BE2C (cell line): ENCODE data around the gene MAST3.
A peak's percentile ranks its signal among the peaks of the same experiment; 100 is the strongest.

Experiments
- DNase-seq: peaks from one replicate; pipeline ENCODE4 v3.0.0-alpha.2; 2020
- H3K27me3 ChIP-seq: fragments of 250-450 bp; sonication (Bioruptor Pico); 2 replicates; pipeline ENCODE4 v1.5.1; 2020; ENCODE audit warnings: mild to moderate bottlenecking
- H3K36me3 ChIP-seq: fragments of 250-450 bp; sonication (Bioruptor Pico); 2 replicates; pipeline ENCODE4 v1.5.1; 2020; ENCODE audit warnings: mild to moderate bottlenecking
- H3K4me1 ChIP-seq: fragments of 250-450 bp; sonication (Bioruptor Pico); 2 replicates; pipeline ENCODE4 v1.5.1; 2020
- H3K4me3 ChIP-seq: 2 replicates; pipeline ENCODE4 v1.5.1; 2011; ENCODE audit warnings: low read depth, low read length
- H3K9me3 ChIP-seq: fragments of 250-450 bp; sonication (Bioruptor Pico); 2 replicates; pipeline ENCODE4 v1.5.1; 2020
- TF ChIP-seq, protein P1 (sequence below): IDR thresholded peaks from 2 replicates; pipeline ENCODE4 v1.5.1; 2012; ENCODE audit warnings: mild to moderate bottlenecking, low read depth, low read length

The MAST3 gene

DNA sequence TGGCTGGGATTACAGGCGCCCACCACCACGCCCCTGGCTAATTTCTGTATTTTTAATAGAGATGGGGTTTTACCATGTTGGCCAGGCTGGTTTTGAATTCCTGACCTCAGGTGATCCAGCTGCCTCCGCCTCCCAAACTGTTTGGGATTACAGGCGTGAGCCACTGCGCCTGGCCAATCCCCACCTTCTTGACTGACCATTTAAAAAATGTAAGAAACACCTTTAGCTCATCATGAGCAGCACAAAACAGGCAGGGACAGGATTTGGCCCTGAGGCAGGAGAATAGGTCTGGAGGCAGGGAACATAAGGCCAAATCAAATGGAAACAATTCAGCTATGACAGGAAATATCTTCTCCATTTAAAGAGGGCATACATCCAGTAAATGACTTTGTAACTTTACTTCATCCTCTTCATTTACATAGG, 94.1 kb downstream of the MAST3 start:
- H3K27me3 ChIP-seq, result no peaks in the 10 kb centered on the region
- TF ChIP-seq, protein P1, sequence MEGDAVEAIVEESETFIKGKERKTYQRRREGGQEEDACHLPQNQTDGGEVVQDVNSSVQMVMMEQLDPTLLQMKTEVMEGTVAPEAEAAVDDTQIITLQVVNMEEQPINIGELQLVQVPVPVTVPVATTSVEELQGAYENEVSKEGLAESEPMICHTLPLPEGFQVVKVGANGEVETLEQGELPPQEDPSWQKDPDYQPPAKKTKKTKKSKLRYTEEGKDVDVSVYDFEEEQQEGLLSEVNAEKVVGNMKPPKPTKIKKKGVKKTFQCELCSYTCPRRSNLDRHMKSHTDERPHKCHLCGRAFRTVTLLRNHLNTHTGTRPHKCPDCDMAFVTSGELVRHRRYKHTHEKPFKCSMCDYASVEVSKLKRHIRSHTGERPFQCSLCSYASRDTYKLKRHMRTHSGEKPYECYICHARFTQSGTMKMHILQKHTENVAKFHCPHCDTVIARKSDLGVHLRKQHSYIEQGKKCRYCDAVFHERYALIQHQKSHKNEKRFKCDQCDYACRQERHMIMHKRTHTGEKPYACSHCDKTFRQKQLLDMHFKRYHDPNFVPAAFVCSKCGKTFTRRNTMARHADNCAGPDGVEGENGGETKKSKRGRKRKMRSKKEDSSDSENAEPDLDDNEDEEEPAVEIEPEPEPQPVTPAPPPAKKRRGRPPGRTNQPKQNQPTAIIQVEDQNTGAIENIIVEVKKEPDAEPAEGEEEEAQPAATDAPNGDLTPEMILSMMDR, result no peak
- H3K9me3 ChIP-seq, result no peaks in the 10 kb centered on the region
- no peak for DNase-seq
- 0 out of 2 replicates have a peak, but pooled peaks cover 3% of the 10 kb centered on the region for H3K36me3 ChIP-seq
- peak overlapping the region; percentile 57 for H3K4me3 ChIP-seq
- peaks cover 12% of the 10 kb centered on the region for H3K4me1 ChIP-seq

GRCh38 chr19:18192673-18193387, 95.3 kb downstream of the MAST3 start, which contains the start of gene MPV17L2:
Gene MPV17L2 (plus strand): TSS chr19:18193218. CDS start chr19:18193282, 64 bp downstream.
- Histone ChIP-seq H3K27me3 (no peaks in the 10 kb centered on the region), H3K36me3 (peaks cover 3% of the 10 kb centered on the region; the same call in 1 of the 2 replicates), H3K9me3 (no peaks in the 10 kb centered on the region), H3K4me1 (peaks cover 12% of the 10 kb centered on the region), H3K4me3 (peak within 1 kb of the TSS; percentile 83)
- TF ChIP-seq, protein P1, result no peak
- peak; percentile 99 for DNase-seq

GRCh38 chr19:18193388-18194180, 96.0 kb downstream of the MAST3 start:
- Histone ChIP-seq H3K36me3 (peaks cover 10% of the 10 kb centered on the region), H3K4me3 (peak overlapping the region; percentile 83), H3K4me1 (peaks cover 12% of the 10 kb centered on the region), H3K27me3 (no peaks in the 10 kb centered on the region), H3K9me3 (no peaks in the 10 kb centered on the region)
- TF ChIP-seq, protein P1, result no peak; the same call in 1 of the 2 replicates
- DNase-seq, result no peak

- H3K36me3 ChIP-seq, result peaks cover 12% of the 10 kb centered on the region
- H3K9me3 ChIP-seq, result no peaks in the 10 kb centered on the region
- peak overlapping the region; percentile 83 for H3K4me3 ChIP-seq
- TF ChIP-seq, protein P1, result no peak
- no peak for DNase-seq
- H3K4me1 ChIP-seq, result peaks cover 12% of the 10 kb centered on the region
- H3K27me3 ChIP-seq, result no peaks in the 10 kb centered on the region
Observed at GRCh38 chr19:18194181-18194530, 96.6 kb downstream of the MAST3 start.

DNA sequence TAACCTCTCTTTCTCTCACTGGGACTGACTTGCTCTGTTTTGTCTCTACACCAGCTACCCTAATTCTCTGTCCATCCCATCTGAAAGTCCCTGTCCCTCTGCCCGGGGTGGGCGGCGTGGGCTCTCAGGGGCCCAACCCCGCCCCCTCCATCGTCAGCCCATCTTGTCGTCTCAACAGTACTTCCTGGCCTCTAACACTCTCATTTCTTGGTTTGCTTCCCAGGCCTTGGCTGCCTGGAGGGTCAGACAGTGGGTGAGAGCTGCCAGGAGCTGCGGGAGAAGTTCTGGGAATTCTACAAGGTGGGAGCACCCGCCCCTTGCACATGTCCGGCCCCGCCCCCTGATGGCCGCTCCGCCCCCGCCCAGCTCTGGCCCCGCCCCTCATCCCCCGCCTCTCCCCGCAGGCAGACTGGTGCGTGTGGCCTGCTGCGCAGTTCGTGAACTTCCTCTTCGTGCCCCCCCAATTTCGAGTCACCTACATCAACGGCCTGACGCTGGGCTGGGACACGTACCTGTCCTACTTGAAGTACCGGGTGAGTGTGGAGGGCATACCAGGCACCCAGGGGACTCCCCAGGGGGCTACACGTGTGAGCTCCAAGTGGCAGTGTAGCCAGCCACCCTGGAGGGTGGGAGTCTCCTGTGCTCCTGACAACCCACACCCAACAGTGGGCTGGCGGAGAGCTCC, 97.1 kb downstream of the MAST3 start:
- Histone ChIP-seq H3K27me3 (no peaks in the 10 kb centered on the region), H3K4me3 (peak overlapping the region; percentile 83), H3K9me3 (no peaks in the 10 kb centered on the region), H3K36me3 (peaks cover 15% of the 10 kb centered on the region), H3K4me1 (peaks cover 12% of the 10 kb centered on the region)
- peak; percentile 78 for DNase-seq
- TF ChIP-seq, protein P1, result no peak
